NCI-H2107 (cell line): Measurements from ENCODE around the gene RGS3.

Experiments used
- DNase-seq: peaks from one replicate; lab custom pipeline; 2025; lab: John Stamatoyannopoulos, UW

The RGS3 gene

DNA sequence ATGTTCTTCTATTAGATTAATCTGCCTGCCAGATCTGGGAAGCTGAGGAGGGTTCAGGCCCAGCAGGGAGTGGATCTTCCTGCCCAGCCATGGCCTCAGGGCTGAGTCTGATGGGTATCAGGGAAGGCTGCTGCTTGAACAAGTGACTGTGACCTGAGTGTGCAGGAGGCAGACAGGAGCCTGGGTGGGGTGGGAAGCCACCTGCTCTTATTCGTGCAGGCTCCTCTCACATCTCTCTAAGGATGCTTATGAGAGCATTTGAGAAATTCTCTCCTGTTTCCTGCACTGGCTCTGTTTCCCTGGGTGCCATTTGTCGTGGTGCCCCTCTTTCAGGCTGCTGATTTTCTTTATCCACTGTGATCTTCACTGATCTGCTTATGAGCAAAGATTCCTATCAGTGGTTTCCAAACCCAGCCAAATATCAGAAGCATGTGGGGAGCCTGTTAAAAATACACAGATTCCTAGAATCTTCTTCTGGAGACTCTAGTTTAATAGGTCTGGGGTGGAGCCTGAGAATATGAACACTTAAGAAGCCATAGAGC is 2.1 kb downstream of the RGS3 start:
- no peak for DNase-seq

DNA sequence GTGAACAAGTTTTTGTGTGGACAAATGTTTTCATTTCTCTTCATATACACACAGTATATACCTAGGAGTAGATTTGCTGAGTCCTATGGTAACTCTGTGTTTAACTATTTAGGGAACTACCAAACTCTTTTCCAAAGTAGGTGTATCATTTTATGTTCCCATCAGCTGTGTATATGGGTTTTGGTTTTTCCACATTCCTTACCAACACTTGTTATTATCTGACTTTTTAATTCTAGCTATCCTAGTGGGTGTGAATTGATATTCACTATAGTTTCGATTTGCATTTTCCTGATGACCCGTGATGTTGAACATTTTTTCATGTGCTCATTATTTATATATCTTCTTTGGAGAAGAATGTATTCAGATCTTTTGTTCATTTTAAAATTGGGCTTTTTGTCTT is 3.7 kb downstream of the RGS3 start:
- no peak for DNase-seq

DNA sequence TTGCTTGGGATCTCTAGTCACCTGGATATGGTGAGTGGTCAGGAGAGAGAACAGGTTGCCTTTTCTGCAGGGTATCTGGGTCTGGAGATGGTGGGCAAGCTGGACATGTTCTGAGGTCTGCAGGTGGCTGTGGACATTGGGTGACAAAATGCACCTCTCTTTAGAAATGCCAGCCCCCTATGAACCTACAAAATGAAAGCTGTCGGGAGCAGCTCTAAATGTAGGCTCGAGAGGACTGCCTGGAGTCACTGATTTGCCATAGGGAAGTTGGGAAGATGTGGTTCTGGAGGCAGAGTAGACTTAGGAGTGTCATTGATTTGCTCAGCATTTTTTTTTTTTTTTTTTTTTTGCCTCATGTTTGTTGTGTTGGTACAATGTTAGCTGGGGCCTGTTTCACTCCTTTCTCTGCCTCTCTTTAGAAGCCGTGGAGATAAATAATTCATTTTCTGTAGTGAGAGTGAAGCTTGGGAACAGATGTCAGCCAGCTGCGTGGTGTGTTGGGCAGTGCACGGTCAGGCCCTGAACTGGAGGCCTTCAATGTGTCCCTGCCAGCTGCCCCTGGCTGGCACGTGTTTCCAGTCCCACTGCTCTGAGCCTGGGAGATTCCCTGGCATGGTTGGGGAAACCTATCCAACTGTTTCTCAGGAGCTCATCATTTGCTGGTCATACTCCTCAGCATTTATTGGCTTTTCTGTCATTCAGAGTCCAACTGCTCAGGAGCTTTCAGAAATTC is 5.4 kb downstream of the RGS3 start:
- DNase-seq: no peak

DNA sequence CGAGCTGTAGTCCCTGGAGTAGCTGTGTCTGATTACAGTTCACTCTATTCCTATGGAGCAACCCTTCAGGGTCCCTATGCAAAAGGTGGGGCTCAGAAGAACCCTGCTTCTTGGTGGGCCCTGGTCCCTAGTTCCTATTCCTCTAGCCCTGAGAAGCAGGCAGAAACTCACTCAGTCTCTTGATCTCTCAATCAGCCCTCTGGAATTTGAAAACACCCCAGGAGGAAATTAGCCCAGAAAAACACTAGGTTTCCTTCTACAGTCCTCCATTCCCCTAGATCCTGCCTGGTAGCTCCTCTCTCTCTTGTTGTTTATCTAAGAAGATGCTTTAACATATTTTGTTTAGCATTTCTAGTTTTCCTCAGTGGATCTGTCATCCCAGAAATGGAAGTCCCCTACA is 7.6 kb downstream of the RGS3 start:
- DNase-seq: no peak

DNA sequence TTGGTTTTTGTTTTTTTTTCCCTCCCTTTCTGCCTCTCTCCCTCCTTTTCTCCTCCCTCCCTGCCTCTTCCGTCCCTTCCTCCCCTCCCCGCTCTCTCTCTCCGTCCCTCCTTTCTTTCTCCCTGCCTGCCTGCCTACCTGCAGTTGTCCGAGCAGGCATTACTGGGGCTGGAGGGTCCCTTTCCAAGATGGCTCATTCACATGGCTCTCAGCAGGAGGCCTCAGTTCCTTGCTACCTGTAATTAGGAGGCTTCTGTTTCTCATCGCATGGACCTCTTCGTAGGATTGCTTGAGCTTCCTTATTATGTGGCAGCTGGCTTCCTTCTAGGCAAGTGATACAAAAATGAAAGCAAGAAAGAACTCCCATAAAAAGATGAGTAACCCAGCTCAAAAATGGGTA is 8.0 kb downstream of the RGS3 start:
- DNase-seq: no peak

DNA sequence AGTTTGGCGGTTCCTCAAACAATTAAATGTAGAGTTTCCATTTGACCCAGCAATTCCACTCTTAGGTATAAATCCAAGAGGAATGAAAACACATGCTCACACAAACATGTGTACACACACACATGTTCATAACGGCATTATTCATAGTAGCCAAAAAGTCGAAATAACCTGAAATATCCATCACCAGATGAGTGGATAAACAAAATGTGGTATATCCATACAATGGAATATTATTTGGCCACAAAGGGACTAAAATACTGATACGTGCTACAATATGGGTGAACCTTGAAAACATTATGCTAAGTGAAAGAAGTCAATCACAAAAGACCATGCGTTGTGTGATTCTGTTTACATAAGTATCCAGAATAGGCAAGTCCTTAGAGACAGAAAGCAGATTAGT is 8.7 kb downstream of the RGS3 start:
- no peak for DNase-seq

DNA sequence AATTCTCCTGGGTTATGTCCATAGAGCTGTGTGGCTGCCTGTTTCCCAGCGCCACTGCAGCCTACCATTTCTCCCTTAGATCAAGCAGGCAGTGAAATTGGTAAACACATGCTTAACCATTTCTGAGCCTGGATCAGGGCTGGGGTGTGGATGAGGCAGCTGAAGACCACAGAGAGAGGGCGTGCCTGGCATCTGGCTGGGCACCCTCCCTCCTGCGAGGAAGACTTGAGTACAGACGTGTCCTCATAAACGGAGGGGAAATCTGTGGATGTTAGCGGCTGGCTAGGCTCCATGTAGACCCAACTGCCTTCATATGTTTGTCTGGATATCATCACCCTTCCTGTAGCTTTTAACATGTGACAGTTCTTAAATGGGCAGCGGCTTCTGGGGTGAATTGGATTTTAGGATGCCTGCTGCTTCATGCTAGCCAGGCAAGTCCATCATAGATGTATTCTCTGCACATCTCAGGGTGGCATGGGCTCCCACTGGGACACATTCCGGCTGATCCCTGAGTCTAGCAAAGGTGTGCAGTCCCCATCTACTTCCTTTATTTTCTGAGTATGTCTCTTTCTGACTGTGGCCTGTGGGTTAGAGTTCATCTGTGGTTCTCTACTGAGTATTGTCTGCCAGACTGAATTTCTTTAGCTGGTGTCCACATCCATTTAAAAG is 11.0 kb downstream of the RGS3 start:
- DNase-seq: no peak

DNA sequence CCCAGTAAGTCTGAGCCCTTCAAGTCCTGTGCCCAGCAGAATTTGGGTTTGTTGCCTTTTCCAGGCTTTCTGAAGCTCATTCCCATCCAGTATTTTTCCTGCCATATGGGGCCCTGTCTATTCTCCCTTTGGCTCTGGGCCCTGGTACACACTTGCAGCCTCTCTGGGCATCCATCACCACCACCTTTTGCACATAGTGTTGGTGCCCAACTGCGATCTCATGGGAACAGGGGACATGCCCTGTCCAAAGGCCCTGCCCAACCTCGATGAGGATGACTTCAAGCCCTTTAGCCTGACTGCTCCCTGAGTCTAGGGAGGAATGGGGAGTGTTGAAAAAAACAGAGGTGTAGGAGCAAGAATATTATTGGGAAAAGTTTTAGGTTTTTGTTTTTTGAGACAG is 11.5 kb downstream of the RGS3 start:
- no peak for DNase-seq

DNA sequence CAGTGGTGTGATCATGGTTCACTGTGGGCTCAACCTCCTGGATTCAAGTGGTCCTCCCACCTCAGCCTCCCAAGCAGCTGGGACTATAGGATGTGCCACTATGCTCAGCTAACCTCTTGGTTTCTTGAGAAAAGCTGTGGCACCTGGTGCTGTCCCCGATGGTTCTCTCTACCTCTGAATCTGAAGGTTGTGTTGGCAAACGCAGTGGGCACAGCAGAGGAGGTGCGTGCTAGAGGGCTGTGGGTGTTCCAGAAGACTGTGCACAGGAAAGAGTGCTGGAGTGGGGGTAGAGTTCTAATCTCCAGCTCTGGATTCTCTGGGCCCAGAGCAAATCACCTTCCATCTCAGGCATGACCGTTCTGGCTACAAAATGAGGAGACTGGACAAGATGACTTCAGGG is 12.5 kb downstream of the RGS3 start:
- no peak for DNase-seq

DNA sequence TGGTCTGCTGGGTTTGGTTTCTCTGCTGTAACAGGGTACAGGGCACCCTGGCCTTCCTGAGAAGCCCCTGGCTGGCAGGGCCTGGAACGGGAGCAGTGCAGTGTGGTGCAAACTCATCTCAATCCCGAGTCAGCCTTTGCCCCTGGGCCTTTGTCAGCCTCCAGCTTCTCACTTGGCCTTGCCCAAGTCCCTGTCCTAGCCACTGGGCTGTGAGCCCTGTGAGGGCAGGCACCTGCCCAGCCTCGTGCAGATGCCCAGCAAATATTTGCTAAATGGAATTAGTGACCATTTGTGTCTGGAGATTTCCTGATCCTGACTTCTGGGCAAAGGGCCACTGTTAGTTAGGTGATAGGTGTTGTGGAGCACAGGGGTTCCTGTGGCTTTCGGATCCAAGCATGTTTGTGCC is 13.0 kb downstream of the RGS3 start:
- no peak for DNase-seq

DNA sequence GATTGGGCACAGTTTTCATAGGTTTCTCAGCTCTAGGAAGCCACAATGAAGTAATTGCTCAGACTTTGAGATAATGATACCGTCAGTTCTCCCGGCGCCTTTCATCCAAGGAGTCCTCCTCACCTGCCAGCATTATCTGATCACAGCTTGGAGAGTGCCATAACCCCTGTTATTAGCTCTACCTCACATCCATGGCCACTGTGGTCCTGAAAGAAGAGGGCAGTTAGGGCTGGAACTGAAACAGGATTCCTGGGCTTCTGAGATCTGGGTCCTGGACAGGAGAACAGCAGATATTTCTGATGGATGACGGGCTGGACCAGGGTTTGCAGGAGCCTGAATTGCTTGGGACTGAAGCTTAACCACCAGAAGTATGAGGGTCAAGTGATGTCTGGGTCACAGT is 13.5 kb downstream of the RGS3 start:
- no peak for DNase-seq

DNA sequence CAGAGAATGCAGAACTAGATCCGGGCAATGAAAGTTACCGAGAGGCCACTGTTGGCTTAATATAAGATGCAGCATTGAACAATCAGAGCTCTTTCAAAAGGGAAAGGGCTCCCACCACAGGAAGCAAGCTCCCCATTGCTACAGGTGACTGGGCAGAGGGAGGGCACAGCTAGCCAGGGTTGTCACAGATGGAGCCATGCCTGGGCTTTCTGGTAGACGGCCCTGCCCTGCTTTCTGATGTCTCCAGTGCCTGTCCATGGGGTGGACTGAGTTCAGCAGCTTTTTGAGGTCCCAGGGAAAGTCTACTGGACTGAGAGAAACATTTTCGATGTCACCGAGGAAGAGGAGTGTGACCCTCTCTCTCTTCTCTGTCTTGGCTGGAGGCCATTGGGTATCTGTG is 14.1 kb downstream of the RGS3 start:
- no peak for DNase-seq

DNA sequence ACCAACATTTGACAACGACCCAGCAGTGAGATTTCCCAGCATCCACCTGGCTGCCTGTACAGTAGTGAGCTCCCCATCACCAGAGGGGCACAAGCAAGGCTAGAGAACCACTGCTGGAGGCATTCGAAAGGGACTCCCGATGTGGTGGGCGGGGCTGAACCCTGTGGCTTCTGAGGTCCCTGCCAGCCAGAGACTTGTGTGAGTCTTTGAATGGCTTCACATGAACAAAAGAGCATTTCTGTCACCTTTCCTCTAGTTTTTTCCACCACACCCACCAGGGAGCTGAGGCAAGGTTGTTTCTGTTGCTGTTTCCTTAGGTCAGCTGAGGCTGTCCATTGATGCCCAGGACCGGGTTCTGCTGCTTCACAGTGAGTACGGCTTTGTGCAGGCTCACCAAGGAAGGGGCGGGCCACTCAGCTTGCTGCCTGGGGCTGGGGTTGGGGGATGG is 15.7 kb downstream of the RGS3 start:
- DNase-seq: no peak

DNA sequence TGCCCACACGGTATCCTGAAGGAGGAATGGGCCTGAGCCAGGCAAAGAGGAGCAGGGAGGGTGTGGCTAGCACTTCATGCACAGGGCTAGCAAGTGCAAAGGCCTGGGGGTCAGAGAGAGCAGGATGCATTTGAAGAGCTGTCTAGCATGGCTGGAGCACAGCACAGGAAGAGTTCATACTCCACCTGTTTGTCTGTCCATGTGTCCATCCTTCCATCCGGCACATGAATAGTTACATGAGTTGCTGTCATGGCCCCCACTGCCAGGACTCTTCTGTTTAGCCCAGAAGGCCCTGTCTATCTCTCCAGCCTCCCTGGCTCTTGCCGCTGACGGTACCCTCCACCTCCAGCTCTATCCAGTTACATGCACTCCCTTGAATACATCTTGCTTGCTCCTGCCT is 17.1 kb downstream of the RGS3 start:
- no peak for DNase-seq

DNA sequence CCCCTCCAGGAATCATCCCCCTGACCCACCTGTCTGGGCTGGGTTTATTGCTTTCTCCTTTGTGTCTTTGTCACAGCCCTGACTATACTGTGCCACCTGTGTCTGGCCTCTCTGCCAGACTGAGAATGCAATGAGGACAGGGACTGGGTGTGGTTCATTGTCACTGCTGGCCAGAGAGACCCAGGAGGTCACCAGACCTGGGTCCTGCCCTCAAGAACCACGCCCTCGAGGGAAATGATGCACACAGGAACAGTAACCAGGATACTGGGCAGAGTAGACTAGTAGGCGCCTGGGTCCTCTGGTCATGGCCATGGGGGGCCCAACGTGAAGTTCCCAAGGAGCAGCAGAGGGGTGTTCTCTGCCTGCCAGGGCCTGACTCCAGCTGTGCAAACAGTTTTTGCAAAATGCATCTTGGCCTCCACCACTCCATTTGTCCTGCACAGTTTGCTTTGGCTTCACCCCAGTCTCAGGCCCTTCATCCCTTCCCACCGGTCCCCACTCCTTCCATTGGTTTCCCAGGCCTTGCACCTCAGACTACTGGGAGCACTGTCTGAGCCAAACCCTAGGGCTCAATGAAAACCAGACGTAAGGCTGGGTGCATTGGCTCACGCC is 17.8 kb downstream of the RGS3 start:
- DNase-seq: no peak

DNA sequence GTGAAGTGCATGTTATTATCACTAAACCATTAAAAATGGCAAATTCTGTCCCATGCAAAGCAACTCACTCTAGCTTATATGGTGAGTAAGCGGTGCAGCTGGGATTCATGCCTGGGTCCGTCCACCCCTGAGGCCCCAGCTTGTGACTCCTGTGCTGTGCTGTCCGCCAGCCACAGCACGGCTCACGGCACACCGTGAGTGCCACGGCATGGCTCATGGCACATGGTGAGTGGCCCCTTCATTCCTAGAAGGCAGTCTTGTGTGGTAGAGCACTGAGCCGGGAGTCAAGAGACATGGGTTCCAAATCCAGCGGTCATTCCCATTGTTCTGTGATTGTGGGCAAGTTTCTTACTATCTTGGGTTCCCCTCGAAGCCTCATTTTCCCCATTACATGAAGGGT is 18.8 kb downstream of the RGS3 start:
- no peak for DNase-seq

DNA sequence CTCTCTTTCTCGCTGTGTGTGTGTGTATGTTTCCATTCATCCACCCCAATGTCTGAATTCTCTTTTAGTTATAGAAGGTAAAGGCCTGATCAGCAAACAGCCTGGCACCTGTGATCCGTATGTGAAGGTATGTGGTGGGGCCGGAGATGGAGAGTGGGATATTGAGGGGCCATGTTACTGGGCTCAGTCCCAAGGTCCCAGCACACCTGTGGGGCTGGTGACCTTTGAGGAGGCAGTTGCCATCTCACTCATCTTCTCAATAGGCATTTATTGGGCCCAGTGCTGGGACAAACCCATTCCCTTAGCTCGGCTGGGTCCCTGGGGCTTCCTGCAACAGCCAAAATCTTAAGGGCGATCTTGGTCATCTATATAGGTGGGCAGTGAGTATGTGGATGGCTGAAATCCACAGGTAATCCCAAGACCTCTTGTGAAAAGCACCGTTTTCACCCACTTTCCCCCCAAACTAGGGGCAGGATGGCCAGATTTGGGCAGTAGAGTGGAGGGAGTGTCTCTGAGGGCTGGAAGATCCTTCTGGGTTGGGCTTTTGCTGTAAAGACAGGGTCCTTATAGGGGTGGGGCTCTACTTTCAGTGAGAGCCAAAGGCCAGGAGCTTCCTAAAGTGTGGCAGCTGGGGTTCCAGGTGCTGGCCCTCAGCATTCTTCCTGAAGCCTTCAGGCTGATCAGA is 19.6 kb downstream of the RGS3 start:
- no peak for DNase-seq

DNA sequence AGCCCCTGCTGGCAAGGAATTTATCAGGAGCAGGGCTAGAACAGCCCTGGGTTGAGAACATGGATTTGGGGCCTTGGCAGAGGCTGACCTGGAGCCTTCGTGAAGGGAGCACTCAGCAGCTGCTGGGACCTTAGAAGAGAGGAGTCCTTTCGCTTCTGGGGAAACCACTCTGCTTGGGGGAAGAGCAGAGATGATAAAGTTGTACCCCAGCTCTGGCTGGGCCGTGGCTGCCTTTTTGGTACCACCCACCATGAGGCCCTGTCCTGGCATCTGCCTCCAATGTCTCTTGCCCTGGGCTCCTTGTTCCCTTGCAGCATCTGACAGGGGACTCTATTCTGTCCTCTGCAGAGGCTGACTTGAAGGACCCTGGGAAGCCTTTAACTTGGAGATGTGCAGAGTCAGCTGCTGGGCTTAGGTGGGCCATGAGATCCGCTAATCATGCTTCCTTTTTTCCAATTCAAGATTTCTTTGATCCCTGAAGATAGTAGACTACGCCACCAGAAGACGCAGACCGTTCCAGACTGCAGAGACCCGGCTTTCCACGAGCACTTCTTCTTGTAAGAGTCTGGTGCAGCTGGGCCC is 20.2 kb downstream of the RGS3 start:
- no peak for DNase-seq

DNA sequence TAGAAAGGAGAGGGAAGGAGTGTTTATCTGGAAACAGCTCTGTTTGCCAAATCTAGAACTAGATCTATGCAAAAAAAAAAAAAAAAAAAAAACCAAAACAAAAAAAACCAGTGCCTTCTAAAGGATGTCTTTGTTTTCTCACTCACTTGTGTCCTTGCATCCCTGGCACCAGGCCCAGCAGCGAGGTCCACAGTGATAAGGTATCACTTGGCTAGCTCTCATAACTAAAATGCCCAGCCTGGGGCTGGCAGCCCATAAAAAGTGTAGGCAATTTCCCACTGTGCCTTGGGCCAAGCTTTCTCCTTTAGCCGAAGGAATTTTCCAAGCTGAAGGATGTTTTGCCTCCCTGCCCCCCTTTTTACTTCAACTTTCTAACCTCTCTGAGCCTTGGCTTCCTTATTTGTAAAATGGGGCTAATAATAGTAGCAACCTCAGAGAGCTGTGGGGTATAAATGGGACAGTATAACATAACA is 20.8 kb downstream of the RGS3 start:
- no peak for DNase-seq

DNA sequence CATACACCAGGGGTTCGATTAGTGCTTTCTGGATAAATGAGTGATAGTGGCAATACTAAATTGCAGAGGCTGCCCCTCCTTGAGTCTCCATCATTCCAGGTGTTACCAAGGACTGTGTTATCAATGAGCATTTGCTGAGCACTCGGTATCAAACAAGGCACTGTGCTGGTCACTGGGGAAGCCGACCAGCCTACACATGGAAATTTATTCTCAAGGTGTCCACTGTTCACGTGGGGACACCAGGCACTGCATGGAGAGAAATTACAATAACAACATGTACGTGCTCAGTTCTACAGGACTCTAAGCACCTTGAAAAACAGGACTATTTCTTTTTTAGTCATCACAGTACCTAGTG is 22.2 kb downstream of the RGS3 start:
- no peak for DNase-seq

DNA sequence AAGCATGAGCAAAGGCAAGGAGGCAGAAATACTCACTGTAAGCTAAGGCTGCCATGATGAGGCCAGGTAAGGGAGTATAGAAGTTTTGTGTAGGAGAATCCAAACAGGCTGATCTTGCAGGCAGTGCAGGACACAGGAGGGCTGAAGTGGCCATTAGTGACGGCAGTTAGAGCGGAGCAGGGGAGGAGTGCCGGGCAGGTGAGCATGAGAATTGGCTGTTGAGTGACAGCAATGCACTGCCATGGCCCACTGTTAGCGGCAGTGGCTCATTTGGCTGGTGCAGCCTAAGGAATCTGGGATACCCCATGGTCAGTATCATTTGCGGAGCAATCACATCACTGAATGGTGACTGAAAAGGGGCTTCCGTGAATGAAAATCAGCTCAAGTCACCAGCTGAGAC is 22.8 kb downstream of the RGS3 start:
- no peak for DNase-seq

DNA sequence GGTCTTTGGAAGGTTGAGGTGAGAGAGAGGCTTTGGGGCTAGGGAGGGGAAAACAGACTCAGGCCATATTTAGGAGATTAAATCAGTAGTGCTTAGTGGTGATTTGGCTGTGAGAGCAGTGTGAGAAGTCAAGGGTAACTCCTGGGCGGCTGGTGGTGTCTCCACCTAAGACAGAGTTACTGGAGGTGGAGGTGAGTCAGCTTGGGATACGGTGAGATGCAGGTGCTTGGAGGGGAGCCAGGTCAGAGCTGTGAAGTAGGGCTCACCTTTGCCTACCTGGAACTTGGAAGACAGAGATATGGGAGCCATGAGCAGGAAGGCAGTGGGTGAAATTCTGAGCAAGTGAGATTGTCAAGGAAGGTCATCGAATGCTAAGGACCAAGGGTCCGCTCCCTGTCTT is 24.5 kb downstream of the RGS3 start:
- DNase-seq: no peak
